GM12892 (cell line): ENCODE results near the gene HIGD1A.

ENCODE experiments used
- DNase-seq: peaks from one replicate; pipeline ENCODE4 v3.0.0; 2011; ENCODE audit not compliant: insufficient read length
- FAIRE-seq: peaks from 2 replicates; lab custom pipeline; 2011; peaks lifted over from hg19 to GRCh38; lab: Jason Lieb, UNC
- POLR2A ChIP-seq: IDR thresholded peaks from 2 replicates; pipeline ENCODE4 v1.6.1; 2011; ENCODE audit warnings: low read depth, low read length, control low read depth
- POLR2AphosphoS5 ChIP-seq: IDR thresholded peaks from 2 replicates; pipeline ENCODE4 v1.6.1; 2011; ENCODE audit warnings: low read depth, low read length, control low read depth
- TAF1 ChIP-seq: IDR thresholded peaks from 2 replicates; pipeline ENCODE4 v1.6.1; 2011; ENCODE audit warnings: low read depth, mild to moderate bottlenecking, control low read depth, low read length, borderline replicate concordance

The HIGD1A gene

DNA sequence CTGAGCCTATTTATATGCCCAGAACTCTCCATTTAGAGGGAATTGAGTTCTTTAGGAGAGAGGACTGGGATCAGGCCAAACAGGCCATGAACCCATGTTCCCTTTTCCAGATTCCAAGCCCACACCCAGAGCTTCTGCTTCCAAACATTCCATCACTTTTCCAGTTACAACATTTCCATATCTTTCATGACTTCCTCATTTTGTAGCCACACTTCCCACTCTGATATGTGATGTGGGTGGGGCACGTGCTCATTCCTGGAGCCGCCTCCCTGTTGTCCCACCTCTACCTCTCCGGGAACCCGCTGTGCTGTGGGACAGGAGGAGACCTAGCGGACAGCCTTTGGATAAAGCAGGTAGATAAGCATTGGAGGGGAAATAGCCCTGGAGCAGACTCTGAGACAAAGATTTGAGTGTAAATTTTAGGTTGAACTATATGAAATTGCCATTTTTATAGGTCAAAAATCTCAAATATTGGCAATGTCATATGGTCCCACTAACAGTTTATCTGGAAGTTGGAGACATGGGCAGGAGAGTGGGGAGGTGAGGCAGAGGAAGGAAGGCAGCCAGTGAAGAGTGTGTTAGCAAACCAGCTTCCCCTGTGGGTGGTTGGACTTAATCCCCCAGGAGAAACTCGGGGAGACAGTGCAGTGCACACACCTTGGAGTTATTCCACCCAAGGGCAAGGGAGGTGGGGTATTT is 39.6 kb upstream of the HIGD1A start:
- no peak for TF ChIP-seq POLR2AphosphoS5
- TF ChIP-seq POLR2A: no peak
- TF ChIP-seq TAF1: no peak
- no peak for DNase-seq
- no peak for FAIRE-seq

- FAIRE-seq: no peak
- no peak for DNase-seq
- TF ChIP-seq POLR2AphosphoS5 (no peak), TAF1 (no peak), POLR2A (no peak)
Measured at GRCh38 chr3:42841332-42841731, 37.0 kb upstream of the HIGD1A start.

DNA sequence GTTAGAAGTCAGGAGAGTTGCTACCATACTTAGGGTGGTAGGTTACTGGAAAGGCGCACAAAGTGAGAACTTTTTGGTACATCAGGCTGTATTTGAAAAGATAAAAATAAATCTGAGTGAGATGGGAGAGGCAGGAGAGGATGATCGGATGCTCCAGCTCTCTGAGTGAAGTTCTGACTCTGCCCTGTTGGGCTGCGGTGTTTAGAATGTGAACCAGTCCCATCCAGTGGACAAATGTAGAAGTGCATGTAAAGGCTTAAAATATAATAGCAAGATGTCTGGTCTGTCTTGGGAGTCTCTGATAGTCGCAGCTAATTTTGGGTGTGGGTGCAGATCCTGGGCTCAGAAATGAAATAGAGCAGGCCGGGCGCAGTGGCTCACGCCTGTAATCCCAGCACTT is 35.3 kb upstream of the HIGD1A start:
- TF ChIP-seq POLR2AphosphoS5: no peak
- no peak for TF ChIP-seq TAF1
- no peak for TF ChIP-seq POLR2A
- FAIRE-seq (peak; percentile 82), DNase-seq (no peak)

- TF ChIP-seq POLR2AphosphoS5: no peak
- no peak for TF ChIP-seq TAF1
- no peak for TF ChIP-seq POLR2A
- no peak for DNase-seq
- FAIRE-seq: no peak
Measured at GRCh38 chr3:42838571-42838970, 34.3 kb upstream of the HIGD1A start.

- DNase-seq: no peak
- TF ChIP-seq TAF1 (no peak), POLR2A (no peak), POLR2AphosphoS5 (no peak)
- no peak for FAIRE-seq
Measured at GRCh38 chr3:42836150-42837123, 32.1 kb upstream of the HIGD1A start.

GRCh38 chr3:42831321-42831713 is 27.0 kb upstream of the HIGD1A start:
- TF ChIP-seq TAF1: no peak
- TF ChIP-seq POLR2A: no peak
- no peak for TF ChIP-seq POLR2AphosphoS5
- no peak for FAIRE-seq
- no peak for DNase-seq

DNA sequence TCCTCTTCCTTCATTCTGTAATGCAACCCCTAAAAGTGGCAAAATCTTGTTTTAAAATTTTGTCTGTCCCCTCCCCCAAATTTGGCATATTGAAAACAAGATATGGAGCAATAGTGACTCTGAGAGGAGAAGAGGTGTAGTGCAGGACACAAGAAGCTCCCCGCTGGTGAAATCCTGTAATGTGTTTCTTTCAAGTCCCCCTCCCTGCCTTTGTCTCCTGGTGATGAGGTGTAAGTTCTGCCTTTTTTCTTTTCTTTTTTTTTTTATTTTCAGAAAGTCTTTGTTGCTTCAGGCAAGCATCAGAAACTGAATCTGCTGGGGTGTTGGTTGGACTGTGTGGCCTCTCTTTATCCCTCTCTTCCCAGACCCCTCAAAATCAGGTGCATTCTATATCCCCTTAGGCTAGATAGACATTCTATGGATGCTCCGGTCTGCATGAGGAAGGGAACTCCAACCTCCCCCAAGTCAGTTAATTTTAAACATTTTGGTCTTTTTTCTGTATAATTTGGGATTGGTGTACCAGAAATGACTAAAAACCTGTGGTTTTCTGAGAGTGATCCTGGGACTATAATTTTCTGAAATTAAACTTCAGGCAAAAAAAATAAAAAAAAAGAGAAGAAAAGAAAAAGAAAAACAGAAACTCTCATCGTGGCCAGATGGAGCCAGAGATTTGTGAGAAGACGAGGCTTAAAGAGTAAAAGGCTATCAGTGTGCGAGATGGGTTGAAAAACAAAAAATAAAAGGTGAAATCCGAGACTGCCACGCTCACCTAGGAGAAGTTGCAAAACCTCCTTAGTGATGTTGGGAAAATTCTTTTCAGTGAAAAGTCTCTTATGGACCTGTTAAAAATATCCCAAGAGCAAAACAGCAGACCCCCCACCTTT is 26.4 kb upstream of the HIGD1A start:
- TF ChIP-seq POLR2AphosphoS5 (no peak), TAF1 (no peak), POLR2A (no peak)
- no peak for FAIRE-seq
- no peak for DNase-seq

DNA sequence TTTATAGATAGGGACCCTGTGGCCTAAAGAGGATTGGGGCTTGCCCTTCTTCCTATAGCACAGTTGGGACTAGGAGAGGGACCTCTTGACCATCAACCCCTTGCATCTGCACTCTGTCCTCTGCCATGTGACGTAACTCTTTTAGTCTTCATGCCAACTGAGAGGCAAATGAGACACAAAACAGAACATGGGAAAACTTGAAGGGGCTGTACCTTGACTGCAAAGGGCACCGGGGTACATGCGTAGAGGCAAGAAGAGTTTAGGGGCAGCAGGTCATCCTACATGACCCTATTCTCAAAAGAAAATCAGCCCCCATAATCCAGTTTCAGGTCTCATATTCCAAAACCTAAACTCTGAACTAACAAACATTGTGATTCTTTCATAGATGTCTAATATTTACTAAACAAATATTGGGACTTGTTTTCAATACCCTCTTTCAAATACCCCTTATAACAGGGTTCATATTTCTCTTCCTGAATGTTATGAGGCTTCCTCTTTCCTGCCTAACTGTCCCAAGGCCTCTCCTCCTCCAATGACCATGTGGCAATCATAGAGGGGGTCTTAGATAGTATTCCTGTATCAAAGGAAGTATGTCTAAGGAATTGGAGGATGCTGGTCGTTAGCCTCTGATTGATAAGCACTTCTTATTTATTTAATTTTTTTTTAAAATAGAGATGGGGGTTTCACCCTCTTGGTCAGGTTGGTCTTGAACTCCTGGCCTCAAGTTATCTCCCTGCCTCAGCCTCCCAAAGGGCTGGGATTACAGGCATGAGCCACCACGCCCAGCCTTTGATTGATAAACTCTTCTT is 25.5 kb upstream of the HIGD1A start:
- no peak for FAIRE-seq
- DNase-seq: no peak
- TF ChIP-seq POLR2AphosphoS5 (no peak), POLR2A (no peak), TAF1 (no peak)

DNA sequence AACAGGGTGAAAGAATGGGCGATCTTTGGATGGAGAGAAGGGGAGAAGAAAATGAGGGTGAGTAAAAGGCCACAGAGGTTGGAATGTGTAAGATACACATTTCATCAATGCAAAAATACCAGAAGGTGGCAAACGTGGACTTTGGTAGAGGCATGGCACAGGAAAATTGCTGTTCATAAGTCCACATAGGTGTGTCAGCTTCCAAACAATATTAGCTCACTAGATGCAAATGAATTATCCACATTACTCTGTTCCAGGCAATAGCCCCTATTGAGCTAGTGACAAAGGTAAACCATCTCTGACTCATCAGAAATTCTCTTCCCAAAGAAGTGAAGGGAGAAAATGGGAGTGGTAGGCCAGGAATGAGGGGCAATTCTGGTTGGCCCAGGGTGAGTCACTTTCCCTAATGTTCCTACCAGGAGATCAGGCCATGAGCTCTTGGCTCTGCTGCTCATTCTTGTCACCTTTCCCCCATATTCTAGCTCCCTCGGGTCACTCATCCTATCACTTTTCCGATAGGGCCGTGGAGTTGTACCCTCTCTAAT is 24.9 kb upstream of the HIGD1A start:
- FAIRE-seq: no peak
- TF ChIP-seq POLR2AphosphoS5 (no peak), TAF1 (no peak), POLR2A (no peak)
- no peak for DNase-seq

- TF ChIP-seq POLR2AphosphoS5: no peak
- no peak for TF ChIP-seq TAF1
- TF ChIP-seq POLR2A: no peak
- no peak for FAIRE-seq
- no peak for DNase-seq
Measured at GRCh38 chr3:42827654-42828053, 23.4 kb upstream of the HIGD1A start.
